Keratinocyte (primary cell): ENCODE measurements around the gene ROR2. TPM values are rescaled to one million over a fixed set of nuclear protein-coding genes. Genes with fewer than 3 reads are reported as not detected.

ENCODE experiments used
- DNase-seq: peaks from one replicate; pipeline ENCODE4 v3.0.0-alpha.2; 2011; ENCODE audit warnings: low read depth, missing footprints, low spot score
- FAIRE-seq: peaks from 2 replicates; lab custom pipeline; 2011; peaks lifted over from hg19 to GRCh38; lab: Jason Lieb, UNC
- H2AFZ ChIP-seq: 2 replicates; pipeline ENCODE4 v1.6.0; 2012; ENCODE audit warnings: low read length, control low read depth, inconsistent platforms; ENCODE audit not compliant: control insufficient read depth
- H3K27ac ChIP-seq: 2 replicates; pipeline ENCODE4 v1.5.1; 2011; ENCODE audit warnings: low read length; ENCODE audit not compliant: control insufficient read depth, insufficient read depth
- H3K27me3 ChIP-seq: 3 replicates; pipeline ENCODE4 v1.6.0; 2011; ENCODE audit warnings: low read length; ENCODE audit not compliant: control insufficient read depth, insufficient read depth; ENCODE audit errors: extremely low read depth
- H3K36me3 ChIP-seq, 2 experiments: 2 replicates in 1 of 2; 3 replicates in 1 of 2; pipeline ENCODE4 v1.5.1; 2011; ENCODE audit warnings: low read length in 2 of 2, mild to moderate bottlenecking in 1 of 2; ENCODE audit not compliant: control insufficient read depth in 2 of 2, insufficient read depth in 2 of 2; ENCODE audit errors: extremely low read depth in 1 of 2
- H3K4me1 ChIP-seq: 3 replicates; pipeline ENCODE4 v1.5.1; 2011; ENCODE audit warnings: low read length; ENCODE audit not compliant: control insufficient read depth, insufficient read depth; ENCODE audit errors: extremely low read depth
- H3K4me2 ChIP-seq: 3 replicates; pipeline ENCODE4 v1.6.0; 2011; ENCODE audit warnings: low read depth, low read length; ENCODE audit not compliant: control insufficient read depth, insufficient read depth; ENCODE audit errors: extremely low read depth
- H3K4me3 ChIP-seq, 3 experiments: fragments of 200-600 bp in 1 of 3; sonication (generic) in 1 of 3; 2 replicates in 2 of 3; 3 replicates in 1 of 3; pipeline ENCODE4 v1.5.1; 2011 to 2016; ENCODE audit warnings: low read length in 3 of 3, mild to moderate bottlenecking in 3 of 3, control low read depth in 2 of 3, inconsistent platforms in 1 of 3, low read depth in 1 of 3, mixed read lengths in 1 of 3, mixed run types in 1 of 3, moderate library complexity in 1 of 3; ENCODE audit not compliant: control insufficient read depth in 2 of 3, insufficient read depth in 2 of 3; ENCODE audit errors: extremely low read depth in 1 of 3
- H3K79me2 ChIP-seq: 2 replicates; pipeline ENCODE4 v1.6.0; 2012; ENCODE audit warnings: low read length; ENCODE audit not compliant: control insufficient read depth, insufficient read depth
- H3K9ac ChIP-seq: 3 replicates; pipeline ENCODE4 v1.6.0; 2011; ENCODE audit warnings: low read length; ENCODE audit not compliant: control insufficient read depth, insufficient read depth; ENCODE audit errors: extremely low read depth
- H3K9me1 ChIP-seq: 3 replicates; pipeline ENCODE4 v1.6.0; 2011; ENCODE audit warnings: low read length; ENCODE audit not compliant: control insufficient read depth, insufficient read depth; ENCODE audit errors: extremely low read depth
- H3K9me3 ChIP-seq: 2 replicates; pipeline ENCODE4 v1.5.1; 2012; ENCODE audit warnings: low read depth, low read length; ENCODE audit not compliant: control insufficient read depth
- H4K20me1 ChIP-seq: 3 replicates; pipeline ENCODE4 v1.6.0; 2011; ENCODE audit warnings: low read length; ENCODE audit not compliant: control insufficient read depth, insufficient read depth; ENCODE audit errors: extremely low read depth
- EZH2 ChIP-seq: IDR thresholded peaks from one replicate; pipeline ENCODE4 v1.6.1; 2012; ENCODE audit warnings: inconsistent platforms, mild to moderate bottlenecking, low read length, moderate library complexity
- dilution Hi-C: fragments of 300-500 bp; cut with MboI; formaldehyde crosslinking; loops from one replicate; pipeline ENCODE4 v1.7.0; 2020; ENCODE audit warnings: low sequenced_read_pairs; ENCODE audit not compliant: extremely low pct_ligation_motif_present
- polyA plus RNA-seq, 5 experiments: library from polyadenylated mRNA; depleted of rRNA in 3 of 5; stranded (reverse) in 3 of 5; stranded (forward) in 1 of 5; unstranded in 1 of 5; fragments of >200 nt; gene quantifications; 1 replicate in 1 of 5; 2 replicates in 3 of 5; 3 replicates in 1 of 5; pipeline versions ENCODE4 v1.2.1 to v1.2.3, GENCODE V29; 2011 to 2012; ENCODE audit warnings: missing spikeins in 2 of 5, low read depth in 1 of 5, low replicate concordance in 1 of 5
- TF ChIP-seq, protein P1 (sequence below), 3 experiments: IDR thresholded peaks in 1 of 3; conservative IDR thresholded peaks in 1 of 3; optimal IDR thresholded peaks in 1 of 3; 2 replicates in 2 of 3; 3 replicates in 1 of 3; pipeline versions ENCODE3 to v1.5.1; 2011; ENCODE audit warnings: low read length in 3 of 3, mild to moderate bottlenecking in 3 of 3, moderate library complexity in 2 of 3, control low read depth in 1 of 3, inconsistent platforms in 1 of 3; ENCODE audit not compliant: insufficient read depth in 2 of 3; ENCODE audit errors: extremely low read depth in 1 of 3

The ROR2 gene
- polyA plus RNA-seq, 1 donor (not counting 4 experiments of a cell fraction or from before 2014, with no cell fraction given): 0.22 TPM

DNA sequence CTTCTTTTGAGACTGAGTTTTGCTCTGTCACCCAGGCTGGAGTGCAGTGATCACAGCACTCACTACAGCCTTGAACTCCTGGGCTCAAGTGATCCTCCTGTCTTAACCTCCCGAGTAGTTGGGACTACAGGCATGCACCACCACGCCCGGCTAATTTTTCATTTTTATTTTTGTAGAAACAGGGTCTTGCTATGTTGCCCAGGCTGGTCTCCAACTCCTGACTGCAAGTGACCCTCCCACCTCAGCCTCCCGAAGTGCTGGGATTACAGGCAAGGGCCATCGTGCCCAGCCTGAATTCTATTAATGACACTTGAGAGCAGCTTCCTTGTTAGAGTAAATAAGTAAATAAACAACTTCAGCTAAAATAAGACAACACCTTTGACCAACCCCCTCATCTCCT is 12.3 kb downstream of the ROR2 start:
- FAIRE-seq (no peak), DNase-seq (no peak)
- Histone ChIP-seq H3K9me1 (no peaks in the 10 kb centered on the region), H3K27ac (no peak overlapping the region), H3K36me3 (no peaks in the 10 kb centered on the region), H3K4me2 (no peak overlapping the region), H2AFZ (no peak overlapping the region), H3K9me3 (no peaks in the 10 kb centered on the region), H3K79me2 (no peaks in the 10 kb centered on the region), H3K27me3 (no peaks in the 10 kb centered on the region), H4K20me1 (no peaks in the 10 kb centered on the region), H3K4me3 (no peak overlapping the region), H3K9ac (no peak overlapping the region), H3K4me1 (no peaks in the 10 kb centered on the region)
- no peak for TF ChIP-seq EZH2
- TF ChIP-seq, protein P1, sequence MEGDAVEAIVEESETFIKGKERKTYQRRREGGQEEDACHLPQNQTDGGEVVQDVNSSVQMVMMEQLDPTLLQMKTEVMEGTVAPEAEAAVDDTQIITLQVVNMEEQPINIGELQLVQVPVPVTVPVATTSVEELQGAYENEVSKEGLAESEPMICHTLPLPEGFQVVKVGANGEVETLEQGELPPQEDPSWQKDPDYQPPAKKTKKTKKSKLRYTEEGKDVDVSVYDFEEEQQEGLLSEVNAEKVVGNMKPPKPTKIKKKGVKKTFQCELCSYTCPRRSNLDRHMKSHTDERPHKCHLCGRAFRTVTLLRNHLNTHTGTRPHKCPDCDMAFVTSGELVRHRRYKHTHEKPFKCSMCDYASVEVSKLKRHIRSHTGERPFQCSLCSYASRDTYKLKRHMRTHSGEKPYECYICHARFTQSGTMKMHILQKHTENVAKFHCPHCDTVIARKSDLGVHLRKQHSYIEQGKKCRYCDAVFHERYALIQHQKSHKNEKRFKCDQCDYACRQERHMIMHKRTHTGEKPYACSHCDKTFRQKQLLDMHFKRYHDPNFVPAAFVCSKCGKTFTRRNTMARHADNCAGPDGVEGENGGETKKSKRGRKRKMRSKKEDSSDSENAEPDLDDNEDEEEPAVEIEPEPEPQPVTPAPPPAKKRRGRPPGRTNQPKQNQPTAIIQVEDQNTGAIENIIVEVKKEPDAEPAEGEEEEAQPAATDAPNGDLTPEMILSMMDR (optimal IDR thresholded peaks at IDR 0.05 in 1 of 3, IDR thresholded peaks at IDR 0.05 in 1 of 3, conservative IDR thresholded peaks at IDR 0.05 in 1 of 3; ENCODE audit: extremely low read depth in 1 of 3, insufficient read depth in 2 of 3, low read length in 3 of 3): no peak
- dilution Hi-C loops: no loop called here

DNA sequence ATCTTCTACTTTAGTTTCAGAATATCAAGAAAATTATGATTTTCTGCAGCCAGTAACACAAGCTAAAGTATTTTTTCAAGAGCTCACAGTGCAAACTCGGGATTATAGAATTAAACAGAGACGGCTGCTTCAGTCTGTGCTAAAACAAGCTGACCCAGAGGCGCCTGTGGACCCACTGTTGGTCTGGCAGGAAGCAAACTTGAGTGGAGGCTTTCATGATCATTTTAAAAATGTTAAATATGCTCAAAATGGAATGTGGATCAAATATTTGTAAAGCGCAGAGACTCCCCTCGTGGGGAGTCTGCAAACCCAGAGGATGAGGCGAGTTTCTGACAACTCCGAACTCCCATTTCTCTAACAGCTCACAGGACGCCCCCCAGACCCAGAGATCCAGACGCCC is 13.0 kb downstream of the ROR2 start:
- Histone ChIP-seq H4K20me1 (no peaks in the 10 kb centered on the region), H3K9ac (no peak overlapping the region), H3K4me2 (no peak overlapping the region), H3K9me1 (no peaks in the 10 kb centered on the region), H3K4me1 (no peaks in the 10 kb centered on the region), H3K9me3 (no peaks in the 10 kb centered on the region), H3K79me2 (no peaks in the 10 kb centered on the region), H3K27me3 (no peaks in the 10 kb centered on the region), H3K27ac (no peak overlapping the region), H2AFZ (no peak overlapping the region), H3K36me3 (no peaks in the 10 kb centered on the region), H3K4me3 (no peak overlapping the region)
- dilution Hi-C loops: no loop called here
- TF ChIP-seq, protein P1 (optimal IDR thresholded peaks at IDR 0.05 in 1 of 3, IDR thresholded peaks at IDR 0.05 in 1 of 3, conservative IDR thresholded peaks at IDR 0.05 in 1 of 3; ENCODE audit: extremely low read depth in 1 of 3, insufficient read depth in 2 of 3, low read length in 3 of 3): no peak
- TF ChIP-seq EZH2: no peak
- FAIRE-seq (no peak), DNase-seq (no peak)
